Measurements from ENCODE around the gene FHOD3.

Gene FHOD3

DNA sequence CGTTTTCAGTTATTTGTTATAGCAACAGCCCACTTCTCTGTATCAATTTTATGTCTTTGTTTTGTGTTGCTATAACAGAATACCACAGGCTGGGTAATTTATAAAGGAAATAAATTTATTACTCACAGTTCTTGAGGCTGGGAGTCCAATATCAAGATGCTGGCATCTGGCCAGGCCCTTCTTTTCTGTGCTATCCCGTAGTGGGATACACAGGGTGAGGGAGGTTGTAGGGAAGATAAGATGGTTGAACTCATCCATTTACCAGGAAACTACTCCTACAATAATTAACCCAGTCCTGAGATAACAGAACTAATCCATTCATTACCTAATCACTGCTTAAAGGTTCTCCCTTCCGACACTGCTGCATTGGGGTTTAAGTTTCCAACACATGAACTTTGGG, 310.6 kb downstream of the FHOD3 start:
- no peak for DNase-seq

- no peak for DNase-seq
These were observed 312.7 kb downstream of the FHOD3 start for GRCh38 chr18:36610258-36610657.

DNA sequence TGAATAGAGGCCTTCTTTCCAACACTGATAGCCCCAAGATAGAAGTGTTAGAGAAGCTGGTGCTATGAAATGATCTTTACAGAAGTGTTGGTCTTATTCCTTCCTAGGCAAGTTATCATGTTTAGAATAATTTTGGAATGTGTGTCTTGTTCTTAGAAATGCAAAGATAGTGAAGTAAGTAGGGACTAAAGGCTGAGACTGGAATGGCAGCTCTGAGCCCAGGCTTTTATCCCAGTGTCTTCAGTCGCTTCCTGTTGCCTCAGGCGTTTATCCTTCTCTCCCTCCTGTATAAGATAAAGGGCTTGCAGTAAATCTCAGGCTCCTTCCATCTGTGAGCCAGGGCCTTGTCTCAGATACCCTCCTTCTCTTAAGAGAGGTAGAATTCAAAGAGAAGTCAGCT, 313.1 kb downstream of the FHOD3 start:
- DNase-seq: no peak

GRCh38 chr18:36613069-36613468, 315.6 kb downstream of the FHOD3 start:
- no peak for DNase-seq

DNA sequence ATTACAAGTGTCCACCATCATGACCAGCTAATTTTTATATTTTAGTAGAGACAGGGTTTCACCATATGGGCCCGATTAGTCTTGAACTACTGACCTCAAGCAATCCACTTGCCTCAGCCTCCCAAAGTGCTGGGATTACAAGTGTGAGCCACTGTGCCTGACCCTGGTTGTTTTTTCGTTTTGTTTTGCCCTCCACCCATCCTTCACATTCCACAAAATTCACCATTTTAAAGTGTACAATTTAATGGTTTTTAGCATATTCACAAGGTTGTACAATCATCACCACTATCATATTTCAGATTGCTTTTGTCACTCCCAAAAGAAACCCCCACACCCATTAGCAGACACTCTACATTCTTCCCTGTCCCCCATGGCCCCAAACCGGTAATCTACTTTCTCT, 316.3 kb downstream of the FHOD3 start:
- no peak for DNase-seq

GRCh38 chr18:36620788-36621187, 323.3 kb downstream of the FHOD3 start:
- no peak for DNase-seq

DNA sequence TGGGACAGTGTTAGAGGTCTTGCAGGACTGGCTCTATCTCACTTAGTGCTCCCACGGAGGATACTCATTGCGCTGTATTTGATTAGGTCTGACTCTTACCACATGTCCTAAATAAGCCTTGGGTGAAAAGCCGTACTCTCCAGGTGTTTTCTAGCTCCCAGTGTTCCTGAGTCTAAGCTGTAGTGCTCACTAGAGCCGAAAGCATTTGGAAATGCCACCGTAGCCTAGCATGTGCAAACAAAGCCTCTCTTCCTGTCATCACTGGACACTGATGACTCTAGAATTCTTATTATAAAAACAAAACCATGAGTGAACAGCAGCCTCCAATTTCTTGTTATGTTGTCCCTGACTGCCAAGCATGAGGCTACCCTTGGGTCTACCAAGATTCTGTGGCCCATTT, 325.1 kb downstream of the FHOD3 start:
- no peak for DNase-seq

GRCh38 chr18:36623091-36623490, 325.6 kb downstream of the FHOD3 start:
- DNase-seq: no peak

- DNase-seq: no peak
These were observed 326.2 kb downstream of the FHOD3 start for GRCh38 chr18:36623681-36624190.

GRCh38 chr18:36624451-36625167, 327.1 kb downstream of the FHOD3 start:
- no peak for DNase-seq

GRCh38 chr18:36625386-36625785, 327.9 kb downstream of the FHOD3 start:
- DNase-seq: no peak

DNA sequence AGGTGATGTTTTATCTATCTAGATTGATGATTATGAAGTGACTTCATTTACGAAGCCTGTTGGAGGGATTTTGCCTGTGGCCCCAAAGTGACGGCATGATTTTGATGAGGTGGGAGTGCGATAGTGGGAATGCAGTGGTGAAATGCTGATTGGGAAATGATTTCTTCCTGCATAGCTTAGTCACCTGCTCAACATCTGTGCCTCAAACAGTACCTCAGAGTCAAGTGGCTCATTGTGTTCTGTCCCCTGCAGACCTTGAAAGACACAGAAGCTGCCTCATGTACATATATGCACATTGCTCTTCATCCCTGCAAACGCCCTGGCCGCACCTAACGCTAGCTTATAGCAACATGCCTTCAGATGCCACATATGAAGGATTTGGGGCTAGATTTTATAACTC, 330.1 kb downstream of the FHOD3 start:
- no peak for DNase-seq

GRCh38 chr18:36628435-36629137, 331.1 kb downstream of the FHOD3 start:
- no peak for DNase-seq

DNA sequence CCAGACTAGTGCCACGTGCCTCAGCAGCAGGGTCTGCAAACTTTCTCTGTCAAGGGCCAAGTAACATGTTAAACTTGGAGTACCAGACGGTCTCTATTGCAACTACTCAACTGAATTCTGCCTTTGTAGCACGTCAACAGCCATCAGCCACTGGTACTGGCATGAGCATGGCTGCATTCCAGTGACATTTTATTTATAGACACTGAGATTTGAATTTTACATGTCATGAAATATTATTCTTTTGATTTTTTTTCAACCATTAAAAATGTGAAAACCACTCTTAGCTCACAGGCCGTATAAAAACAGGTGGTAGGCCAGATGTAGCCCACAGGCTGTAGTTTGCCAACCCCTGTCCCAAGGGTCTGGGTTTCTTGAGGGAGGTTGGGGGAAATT, 331.6 kb downstream of the FHOD3 start:
- no peak for DNase-seq

DNA sequence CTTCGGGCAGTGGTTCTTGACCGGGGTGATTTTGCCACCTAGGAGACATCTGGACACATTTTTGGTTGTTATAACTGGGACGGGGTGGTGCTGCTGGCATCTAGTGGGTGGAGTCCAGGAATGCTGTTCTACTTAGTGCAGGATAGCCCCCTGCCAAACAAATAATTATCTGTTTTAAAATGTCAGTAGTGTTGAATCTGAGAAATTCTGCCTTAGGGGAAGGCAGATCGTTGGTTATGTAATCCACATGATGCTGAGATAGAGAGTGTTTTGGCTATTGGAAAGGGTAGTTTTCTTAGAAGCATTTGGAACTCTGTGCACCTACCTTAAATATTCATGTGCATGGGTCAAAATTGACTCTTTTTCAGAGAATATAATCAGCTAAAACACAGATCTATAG, 332.3 kb downstream of the FHOD3 start:
- no peak for DNase-seq

GRCh38 chr18:36630917-36631316, 333.4 kb downstream of the FHOD3 start:
- no peak for DNase-seq

GRCh38 chr18:36633961-36634412, 336.5 kb downstream of the FHOD3 start:
- no peak for DNase-seq

DNA sequence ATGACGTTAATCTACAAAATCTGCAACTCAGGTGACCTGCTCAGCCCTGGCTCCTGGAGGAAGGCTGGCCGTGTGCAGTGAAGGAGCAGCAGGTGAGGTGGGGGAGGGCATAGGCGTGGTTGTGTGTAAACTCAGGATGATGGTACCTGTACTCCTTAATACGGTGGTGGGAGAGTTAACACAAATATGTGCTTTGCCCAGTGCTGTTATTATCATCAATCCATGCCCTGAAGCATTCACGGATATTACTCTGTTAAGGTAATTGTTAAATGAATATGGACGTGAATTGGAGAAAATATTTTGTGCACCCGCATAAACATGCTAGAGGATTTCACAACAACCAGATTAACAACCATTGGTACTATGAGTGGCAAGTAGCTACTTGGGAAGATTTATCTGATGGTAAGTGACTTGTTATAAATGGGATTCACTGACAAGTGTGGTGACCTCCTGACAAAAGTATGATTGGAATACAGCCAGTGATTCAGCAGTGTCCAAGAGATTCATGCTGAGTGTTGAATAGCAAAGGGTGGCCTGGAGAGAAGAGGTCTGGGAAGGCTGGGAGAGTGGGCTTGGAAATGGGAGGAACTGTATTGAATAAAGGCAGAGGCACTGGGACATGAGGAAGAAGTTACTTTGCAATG, 337.2 kb downstream of the FHOD3 start:
- no peak for DNase-seq

- no peak for DNase-seq
These were observed 338.0 kb downstream of the FHOD3 start for GRCh38 chr18:36635414-36636096.

GRCh38 chr18:36636237-36636817, 338.8 kb downstream of the FHOD3 start:
- DNase-seq: no peak

- no peak for DNase-seq
These were observed 340.7 kb downstream of the FHOD3 start for GRCh38 chr18:36638224-36638623.

- no peak for DNase-seq
These were observed 342.8 kb downstream of the FHOD3 start for GRCh38 chr18:36640021-36640952.

Measured in activated effector memory CD4-positive, alpha-beta T cell treated with Interleukin-2 at 50 U/mL for 16 hours (primary cell).